HCEC 1CT (cell line): ENCODE data around the gene LZTR1.
"Not testable (repeated sequence)": the region's sequence is repeated elsewhere in the genome, so short reads cannot be mapped to it uniquely, and the experiment has no call there.

Source experiments
- DNase-seq: peaks from one replicate; pipeline ENCODE4 v3.0.0-alpha.2; 2017

Gene LZTR1

GRCh38 chr22:20966883-20967696 is 15.0 kb upstream of the LZTR1 start, which contains the start of gene AIFM3:
AIFM3 (plus strand) TSS chr22:20967255; CDS start chr22:20967945, 690 bp downstream.
- DNase-seq: no peak

GRCh38 chr22:20967697-20968211 is 14.3 kb upstream of the LZTR1 start:
- no peak for DNase-seq

GRCh38 chr22:20968281-20968977 is 13.7 kb upstream of the LZTR1 start:
- no peak for DNase-seq

- no peak for DNase-seq
Observed at GRCh38 chr22:20970939-20971657, 11.0 kb upstream of the LZTR1 start.

- not testable (repeated sequence) for DNase-seq
Observed at GRCh38 chr22:20972014-20972694, 9.9 kb upstream of the LZTR1 start.

GRCh38 chr22:20972933-20973577 is 9.0 kb upstream of the LZTR1 start:
- no peak for DNase-seq

- DNase-seq: no peak
Observed at GRCh38 chr22:20973634-20974286, 8.3 kb upstream of the LZTR1 start.

- DNase-seq: no peak
Observed at GRCh38 chr22:20974336-20974955, 7.7 kb upstream of the LZTR1 start.

GRCh38 chr22:20975541-20976290 is 6.4 kb upstream of the LZTR1 start:
- DNase-seq: no peak

GRCh38 chr22:20976291-20976877 is 5.7 kb upstream of the LZTR1 start:
- no peak for DNase-seq

GRCh38 chr22:20977019-20977418 is 5.1 kb upstream of the LZTR1 start:
- DNase-seq: no peak

- DNase-seq: no peak
Observed at GRCh38 chr22:20977516-20978170, 4.5 kb upstream of the LZTR1 start.

- DNase-seq: no peak
Observed at GRCh38 chr22:20978419-20978818, 3.7 kb upstream of the LZTR1 start.

GRCh38 chr22:20979243-20979809 is 2.8 kb upstream of the LZTR1 start:
- DNase-seq: no peak

GRCh38 chr22:20979940-20980453 is 2.1 kb upstream of the LZTR1 start:
- no peak for DNase-seq

GRCh38 chr22:20980523-20980922 is 1.6 kb upstream of the LZTR1 start:
- no peak for DNase-seq

- DNase-seq: no peak
Observed at GRCh38 chr22:20980938-20981722, 967 bp upstream of the LZTR1 start.

- no peak for DNase-seq
Observed at GRCh38 chr22:20982563-20982882, 426 bp downstream of the LZTR1 start.
